ENCODE results near the gene TRMT10B.
"Not testable (repeated sequence)": the region's sequence is repeated elsewhere in the genome, so short reads cannot be mapped to it uniquely, and the experiment has no call there.

Gene TRMT10B

DNA sequence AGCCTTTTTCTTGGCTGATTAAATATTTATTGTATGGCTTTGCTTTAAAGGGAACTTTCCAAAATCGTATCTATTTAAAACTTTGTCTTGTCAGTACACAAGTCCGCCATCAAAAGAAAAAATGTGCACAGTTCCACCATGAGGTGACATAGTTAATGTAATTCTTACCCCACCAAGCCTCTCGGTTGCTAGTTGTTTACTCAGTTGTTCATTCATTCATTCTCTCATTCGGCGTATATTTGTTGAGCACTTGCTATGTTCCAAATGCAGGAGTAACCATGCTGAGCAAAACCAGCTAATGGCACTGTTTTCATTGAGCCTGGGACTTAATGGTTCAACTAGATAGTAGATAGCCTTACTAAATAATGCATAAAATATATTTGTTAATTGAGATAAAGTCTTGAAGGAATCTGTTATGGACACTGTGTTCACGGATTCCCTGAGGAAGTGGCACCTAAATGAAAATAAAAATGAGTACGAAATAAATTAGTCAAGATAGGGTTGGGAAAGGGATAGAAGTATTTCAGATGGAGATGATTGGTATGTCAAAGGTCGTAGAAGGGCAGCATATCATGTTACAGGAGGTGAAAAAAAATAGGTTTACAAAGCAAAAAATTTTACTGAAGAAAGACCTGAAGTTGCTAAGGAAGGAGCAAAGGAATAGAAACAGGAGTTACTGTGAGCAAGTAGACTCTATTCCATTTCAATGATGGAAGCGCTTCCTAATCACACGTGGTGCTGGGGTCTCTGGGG is 48.5 kb downstream of the TRMT10B start:
- DNase-seq, result no peak

DNA sequence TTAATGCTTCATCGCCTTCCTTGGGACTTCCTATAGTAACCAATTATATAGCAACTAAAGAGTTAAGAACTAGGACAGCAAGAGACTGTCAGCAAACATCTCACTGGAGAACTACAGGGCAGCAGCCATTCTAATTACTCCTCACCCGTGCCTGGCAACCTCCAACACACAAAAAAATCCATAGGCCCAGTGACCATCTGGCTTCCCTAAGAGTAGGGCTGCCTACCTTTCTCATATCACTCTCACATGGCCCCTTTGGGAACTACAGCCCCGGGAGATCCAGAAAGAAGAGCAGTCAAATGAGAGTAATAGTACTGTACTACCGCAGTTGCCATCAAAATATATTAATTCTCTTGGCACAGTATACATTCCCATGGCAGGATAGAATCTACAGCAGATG is 52.7 kb downstream of the TRMT10B start:
- DNase-seq, result no peak

- not testable (repeated sequence) for DNase-seq
Measured at GRCh38 chr9:37809676-37810075, 56.1 kb downstream of the TRMT10B start.

- DNase-seq, result no peak
Measured at GRCh38 chr9:37811906-37812476, 58.4 kb downstream of the TRMT10B start.

- DNase-seq, result no peak
Measured at GRCh38 chr9:37812773-37813379, 59.3 kb downstream of the TRMT10B start.

GRCh38 chr9:37818849-37819248 is 65.2 kb downstream of the TRMT10B start:
- no peak for DNase-seq

GRCh38 chr9:37820142-37820541 is 66.5 kb downstream of the TRMT10B start:
- no peak for DNase-seq

- not testable (repeated sequence) for DNase-seq
Measured at GRCh38 chr9:37825174-37825573, 71.6 kb downstream of the TRMT10B start.

DNA sequence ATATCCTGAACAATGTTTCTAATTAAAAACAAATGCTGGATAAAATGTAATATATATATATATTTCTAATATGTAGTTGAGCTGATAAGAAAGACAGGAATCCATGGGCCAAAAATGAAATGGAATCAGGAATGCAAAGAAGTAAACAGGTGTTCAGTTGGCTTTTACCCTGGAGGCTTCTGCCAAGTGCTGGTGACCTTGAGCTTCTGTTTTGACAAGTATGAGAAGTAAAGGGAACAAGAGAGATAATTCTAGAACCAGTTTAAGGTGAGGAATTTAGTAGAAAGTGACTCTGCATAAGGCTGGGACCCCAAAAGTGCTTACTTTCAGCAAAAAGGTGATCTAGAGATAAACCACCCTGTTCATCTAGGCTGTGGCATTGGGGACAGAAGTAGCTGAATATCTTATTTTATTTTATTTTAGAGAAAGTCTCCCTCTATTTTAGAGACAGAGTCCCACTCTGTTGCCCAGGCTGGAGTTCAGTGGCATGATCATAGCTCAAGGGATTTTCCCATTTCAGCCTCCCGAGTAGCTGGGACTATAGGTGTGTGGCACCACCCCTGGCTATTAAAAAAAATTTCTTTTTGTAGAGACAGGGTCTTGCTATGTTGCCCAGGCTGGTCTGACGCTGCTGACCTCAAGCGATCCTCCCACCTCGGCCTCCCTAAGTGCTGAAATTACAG is 74.0 kb downstream of the TRMT10B start:
- no peak for DNase-seq
